Esophagus muscularis mucosa (tissue), 4 donors: ENCODE results near the gene CAMSAP2. TPM values are rescaled to one million over a fixed set of nuclear protein-coding genes. Genes with fewer than 3 reads are reported as not detected.

Experiments used
- DNase-seq: peaks from one replicate; pipeline ENCODE4 v3.0.0-alpha.2; 2017; ENCODE audit errors: extremely low spot score
- H3K27ac ChIP-seq, 4 donors: fragments of 200-600 bp; sonication (generic); replicated peaks in 1 of 4; 1 replicate in 3 of 4; 2 replicates in 1 of 4; pipeline ENCODE4 v1.5.1; 2016 to 2019; ENCODE audit warnings: mild to moderate bottlenecking in 1 of 4
- H3K27me3 ChIP-seq, 4 donors: fragments of 200-600 bp; sonication (generic); one replicate each; pipeline versions ENCODE4 v1.5.1 to v1.6.0; 2016 to 2019
- H3K36me3 ChIP-seq, 4 donors: fragments of 200-600 bp; sonication (generic); one replicate each; pipeline ENCODE4 v1.5.1; 2016 to 2019
- H3K4me1 ChIP-seq, 4 donors: fragments of 200-600 bp; sonication (generic); one replicate each; pipeline ENCODE4 v1.5.1; 2016 to 2019
- H3K4me3 ChIP-seq, 4 donors: fragments of 200-600 bp; sonication (generic); 1 replicate in 2 of 4; 2 replicates in 2 of 4; pipeline ENCODE4 v1.5.1; 2016 to 2019; ENCODE audit warnings: mild to moderate bottlenecking in 4 of 4, moderate library complexity in 1 of 4
- H3K9me3 ChIP-seq, 4 donors: fragments of 200-600 bp; sonication (generic); 1 replicate in 3 of 4; 2 replicates in 1 of 4; pipeline ENCODE4 v1.5.1; 2016 to 2019
- CTCF ChIP-seq, 3 experiments: fragments of 200-600 bp in 2 of 3; fragments of 450-650 bp in 1 of 3; sonication (generic) in 2 of 3; IDR thresholded peaks; one replicate each; pipeline ENCODE4 v1.5.1; 2017 to 2019; ENCODE audit warnings: antibody characterized with exemption in 3 of 3, mild to moderate bottlenecking in 2 of 3, moderate library complexity in 1 of 3
- EP300 ChIP-seq: sonication (generic); formaldehyde crosslinking; IDR thresholded peaks from one replicate; pipeline ENCODE4 v1.6.1; 2017; ENCODE audit warnings: antibody characterized with exemption
- POLR2A ChIP-seq: fragments of 450-650 bp; IDR thresholded peaks from one replicate; pipeline ENCODE4 v1.6.1; 2017; ENCODE audit warnings: antibody characterized with exemption, moderate library complexity, mild to moderate bottlenecking, low read depth
- POLR2AphosphoS5 ChIP-seq, 2 donors: sonication (generic); formaldehyde crosslinking; IDR thresholded peaks; one replicate each; pipeline ENCODE4 v1.6.1; 2017; ENCODE audit warnings: antibody characterized with exemption in 2 of 2
- WGBS: methylation state at CpG from one replicate; pipeline ENCODE4 v1.1.5; 2018; 5-methylcytosine and 5-hydroxymethylcytosine counted together
- intact Hi-C: fragments of 100-400 bp; cut with DNase I; formaldehyde crosslinking; loops from one replicate; pipeline ENCODE4 v1.15.1; 2023
- total RNA-seq, 4 donors: library from RNA; depleted of rRNA; stranded (reverse); fragments of >200 nt; gene quantifications; one replicate each; pipeline versions ENCODE4 v1.1.0 to v1.2.1, GENCODE V29; 2016

Gene CAMSAP2
- total RNA-seq, 4 donors from 2014 or later = 34.6 to 44.0 (median 38.4) TPM

- Histone ChIP-seq H3K4me1 (peaks cover 19 to 31% (median 30%) of the 10 kb centered on the region in 4 donors), H3K9me3 (no peaks in the 10 kb centered on the region), H3K36me3 (no peaks in the 10 kb centered on the region), H3K27me3 (no peaks in the 10 kb centered on the region), H3K4me3 (peak overlapping the region; percentile 86 to 99 (median 94)), H3K27ac (peak overlapping the region; percentile 99 to 100 (median 100))
- TF ChIP-seq EP300 (no peak), CTCF (IDR thresholded peaks at IDR 0.05) (no peak), POLR2AphosphoS5 (IDR thresholded peaks at IDR 0.05) (no peak), POLR2A (no peak)
- no peak for DNase-seq
- intact Hi-C loops = loop anchor here (2.0 to 5.0 kb wide), 2 partner anchors 69 to 115 kb away; partner anchors contain the start of genes DDX59 and KIF14
- 94% methylated on average over 8 of the region's 8 CpGs for WGBS
Observed at GRCh38 chr1:200737647-200738291, 924 bp upstream of the CAMSAP2 start.

- H3K9me3 ChIP-seq = no peaks in the 10 kb centered on the region
- H3K4me3 ChIP-seq = peak overlapping the region; percentile 86 to 99 (median 94)
- H3K4me1 ChIP-seq = peaks cover 25 to 45% (median 41%) of the 10 kb centered on the region in 4 donors
- DNase-seq = peak; percentile 95
- no peaks in the 10 kb centered on the region for H3K27me3 ChIP-seq
- intact Hi-C loops = loop anchor here (2.0 to 5.0 kb wide), 2 partner anchors 70 to 117 kb away; partner anchors contain the start of genes DDX59 and KIF14
- TF ChIP-seq POLR2AphosphoS5 (IDR thresholded peaks at IDR 0.05) (peak; percentile 75 to 99), EP300 (no peak), POLR2A (peak; percentile 84), CTCF (IDR thresholded peaks at IDR 0.05) (no peak)
- WGBS = 0% methylated on average over 24 of the region's 80 CpGs
- no peaks in the 10 kb centered on the region for H3K36me3 ChIP-seq
- peak overlapping the region; percentile 99 to 100 (median 100) for H3K27ac ChIP-seq
Observed at GRCh38 chr1:200738949-200739651, 407 bp downstream of the CAMSAP2 start.

GRCh38 chr1:200739702-200740570, 1.2 kb downstream of the CAMSAP2 start:
- intact Hi-C loops = loop anchor here (2.0 to 5.0 kb wide), 4 partner anchors 37 to 118 kb away; partner anchors contain the start of genes DDX59 and KIF14
- WGBS = 2% methylated on average over 13 of the region's 26 CpGs
- TF ChIP-seq POLR2A (no peak), CTCF (IDR thresholded peaks at IDR 0.05) (no peak), POLR2AphosphoS5 (IDR thresholded peaks at IDR 0.05) (no peak), EP300 (no peak)
- Histone ChIP-seq H3K27ac (peak overlapping the region; percentile 99 to 100 (median 100)), H3K4me1 (peaks cover 26 to 52% (median 43%) of the 10 kb centered on the region in 4 donors), H3K36me3 (no peaks in the 10 kb centered on the region), H3K4me3 (peak overlapping the region; percentile 86 to 99 (median 94)), H3K27me3 (no peaks in the 10 kb centered on the region), H3K9me3 (no peaks in the 10 kb centered on the region)
- no peak for DNase-seq

DNA sequence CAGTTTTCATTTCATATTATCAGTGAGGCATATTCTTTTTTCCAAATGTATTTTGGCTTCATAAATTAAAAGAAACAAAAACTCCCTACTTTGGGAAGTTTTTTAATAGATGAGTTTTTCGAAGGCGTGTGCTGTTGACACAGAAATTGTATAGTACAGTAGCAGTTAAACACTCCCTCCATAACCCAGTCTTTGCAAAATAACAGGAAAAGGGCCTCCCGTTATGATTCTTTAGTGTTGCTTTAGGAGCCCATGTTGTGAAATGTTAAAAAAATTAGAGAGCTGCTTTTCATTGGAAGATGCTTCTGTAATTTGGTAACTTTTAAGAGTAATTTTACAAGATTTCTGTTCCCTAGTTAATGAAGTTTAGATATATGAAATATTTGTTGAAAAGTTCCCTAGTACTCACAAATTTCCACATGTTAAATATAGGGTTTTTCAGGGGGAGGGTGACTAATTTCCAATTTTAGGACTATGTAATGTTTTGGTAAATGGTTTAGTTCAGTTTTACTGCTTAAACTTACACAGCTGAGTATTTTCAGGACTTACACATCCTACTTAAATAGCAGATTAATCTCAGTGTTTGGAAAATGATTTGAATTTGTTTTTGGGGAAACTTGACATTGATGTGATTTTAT, 2.0 kb downstream of the CAMSAP2 start:
- 10% methylated on average over 3 of the region's 3 CpGs for WGBS
- no peak for DNase-seq
- Histone ChIP-seq H3K4me1 (peaks cover 26 to 52% (median 47%) of the 10 kb centered on the region in 4 donors), H3K36me3 (no peaks in the 10 kb centered on the region), H3K27ac (peak overlapping the region in 2 of 4 donors; percentile 99 to 100), H3K27me3 (no peaks in the 10 kb centered on the region), H3K4me3 (peak overlapping the region; percentile 86 to 99 (median 94)), H3K9me3 (no peaks in the 10 kb centered on the region)
- TF ChIP-seq POLR2AphosphoS5 (IDR thresholded peaks at IDR 0.05) (no peak), EP300 (no peak), POLR2A (no peak), CTCF (IDR thresholded peaks at IDR 0.05) (no peak)
- intact Hi-C loops = loop anchor here (5.0 kb wide), 2 partner anchors 37 to 62 kb away; no protein-coding TSS in a partner anchor
